HepG2 (cell line): ENCODE measurements around the gene NARF. TPM values are rescaled to one million over a fixed set of nuclear protein-coding genes. Genes with fewer than 3 reads are reported as not detected.

ENCODE experiments used
- EED ChIP-seq: sonication (generic); formaldehyde crosslinking; IDR thresholded peaks from 2 replicates; pipeline ENCODE4 v1.5.0; 2020; ENCODE audit warnings: mild to moderate bottlenecking, missing genetic modification reagents
- EHMT2 ChIP-seq: fragments of 200-600 bp; sonication (generic); IDR thresholded peaks from 2 replicates; pipeline ENCODE4 v1.7.0; 2017; ENCODE audit warnings: antibody characterized with exemption, low read depth, low read length, borderline replicate concordance
- GMEB1 ChIP-seq: sonication (generic); formaldehyde crosslinking; IDR thresholded peaks from 2 replicates; pipeline ENCODE4 v1.5.1; 2020; ENCODE audit warnings: missing genetic modification reagents, mild to moderate bottlenecking, borderline replicate concordance
- GPN1 ChIP-seq: sonication (generic); formaldehyde crosslinking; IDR thresholded peaks from 2 replicates; pipeline ENCODE4 v1.5.1; 2020; ENCODE audit warnings: missing genetic modification reagents, borderline replicate concordance
- HDAC2 ChIP-seq: sonication (generic); formaldehyde crosslinking; IDR thresholded peaks from 2 replicates; pipeline ENCODE4 v1.4.0; 2020; ENCODE audit warnings: missing genetic modification reagents
- NR2F2 ChIP-seq: IDR thresholded peaks from 2 replicates; pipeline ENCODE4 v1.6.1; 2012; ENCODE audit warnings: low read depth, inconsistent platforms, borderline replicate concordance
- POLR2AphosphoS2 ChIP-seq: IDR thresholded peaks from 2 replicates; pipeline ENCODE4 v1.6.1; 2011; ENCODE audit warnings: low read depth, low read length, improper control_type of control experiment
- RBM39 ChIP-seq: fragments of 200-400 bp; formaldehyde crosslinking; IDR thresholded peaks from one replicate; pipeline ENCODE4 v1.6.1; 2018; ENCODE audit warnings: antibody characterized with exemption, mild to moderate bottlenecking, low read depth, low read length; ENCODE audit not compliant: poor library complexity, severe bottlenecking
- RFX5 ChIP-seq: IDR thresholded peaks from 2 replicates; pipeline ENCODE4 v1.6.1; 2011; ENCODE audit warnings: low read depth, low read length, improper control_type of control experiment
- TARDBP ChIP-seq: sonication (generic); formaldehyde crosslinking; IDR thresholded peaks from 2 replicates; pipeline ENCODE4 v1.8.0; 2022; ENCODE audit warnings: mild to moderate bottlenecking, missing genetic modification reagents
- ZBTB21 ChIP-seq: sonication (generic); formaldehyde crosslinking; IDR thresholded peaks from 2 replicates; pipeline ENCODE4 v1.4.0; 2020; ENCODE audit warnings: missing genetic modification reagents
- ZHX1 ChIP-seq: sonication (generic); formaldehyde crosslinking; IDR thresholded peaks from 2 replicates; pipeline ENCODE4 v1.8.1; 2022; ENCODE audit warnings: low read depth, mild to moderate bottlenecking, missing genetic modification reagents
- ZNF281 ChIP-seq: sonication (generic); formaldehyde crosslinking; IDR thresholded peaks from 2 replicates; pipeline ENCODE4 v1.4.0; 2020; ENCODE audit warnings: missing genetic modification reagents, borderline replicate concordance
- ZNF510 ChIP-seq: sonication (generic); formaldehyde crosslinking; IDR thresholded peaks from 2 replicates; pipeline ENCODE4 v1.4.0; 2020; ENCODE audit warnings: low read depth, mild to moderate bottlenecking, missing genetic modification reagents
- ZNF530 ChIP-seq: sonication (generic); formaldehyde crosslinking; IDR thresholded peaks from 2 replicates; pipeline ENCODE4 v1.5.0; 2020; ENCODE audit warnings: low read depth, mild to moderate bottlenecking, missing genetic modification reagents
- ZNF883 ChIP-seq: sonication (generic); formaldehyde crosslinking; IDR thresholded peaks from 2 replicates; pipeline ENCODE4 v1.5.1; 2020; ENCODE audit warnings: mild to moderate bottlenecking, missing genetic modification reagents; ENCODE audit errors: not compliant biosample characterization
- polyA plus RNA-seq, 8 experiments: library from polyadenylated mRNA; depleted of rRNA in 3 of 8; stranded (reverse) in 7 of 8; unstranded in 1 of 8; fragments of >200 nt; fragmentation: Illumina TruSeq in 4 of 8; extraction: Trizol in 4 of 8; gene quantifications; 2 replicates each; pipeline versions ENCODE4 v1.2.1 to v1.2.3, GENCODE V29; 2011 to 2016; ENCODE audit warnings: low read depth in 4 of 8, missing spikeins in 1 of 8, mixed read lengths in 1 of 8; ENCODE audit not compliant: insufficient read depth in 1 of 8
- total RNA-seq, 5 experiments: library from RNA; depleted of rRNA; stranded (reverse); fragments of >200 nt; fragmentation: Illumina TruSeq; extraction: Trizol; gene quantifications; 2 replicates each; pipeline ENCODE4 v1.2.3, GENCODE V29; 2016; ENCODE audit warnings: low read depth in 1 of 5
- TF ChIP-seq, protein P1 (sequence below): sonication (generic); formaldehyde crosslinking; IDR thresholded peaks from 2 replicates; pipeline ENCODE4 v1.4.0; 2020; ENCODE audit warnings: low read depth, mild to moderate bottlenecking, missing genetic modification reagents

Gene NARF
- total and polyA plus RNA-seq, 2 of the 13 experiments (the other 11 are each of a cell fraction or from before 2014, with no cell fraction given): 61.1 to 144 TPM

DNA sequence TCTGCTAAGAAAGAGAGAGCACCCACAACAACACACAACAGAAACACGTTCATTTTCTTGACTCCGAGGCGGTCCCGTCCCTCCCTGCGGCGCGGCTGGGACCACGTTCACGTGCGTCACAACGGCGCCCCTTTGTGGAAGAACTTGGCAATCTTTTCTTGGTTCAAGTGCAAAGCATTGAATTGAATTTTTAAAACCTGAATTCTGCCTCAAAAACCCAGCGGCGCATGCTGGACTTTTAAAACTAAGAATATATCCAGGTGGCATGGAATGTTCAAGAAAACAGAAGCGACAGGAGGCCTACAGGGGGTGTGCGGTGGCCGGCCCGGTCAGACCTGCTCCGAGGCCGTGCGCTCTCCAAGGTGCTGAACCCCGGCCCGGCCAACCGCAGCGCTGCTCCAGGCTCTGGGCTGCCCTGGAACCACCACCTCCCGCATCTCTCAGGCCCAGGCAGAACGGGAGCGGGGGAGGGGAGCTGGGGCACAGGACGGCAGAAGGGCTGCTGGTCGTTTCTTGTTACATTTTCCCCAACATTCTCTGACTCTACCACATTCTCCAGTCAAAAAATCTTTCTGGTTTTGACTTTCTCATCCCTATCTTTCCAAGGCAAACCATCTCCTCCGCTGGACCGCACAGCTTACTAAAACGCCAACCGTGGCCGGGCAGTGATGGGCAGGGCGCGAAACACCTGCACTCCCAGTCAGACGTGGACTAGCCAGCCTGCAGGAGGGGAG, 43.8 kb upstream of the NARF start (continued):
- 0 out of 2 replicates have a peak, but pooled peaks have one; percentile 22 for TF ChIP-seq RFX5
- no peak; the same call in 1 of the 2 replicates for TF ChIP-seq ZBTB21 (CRISPR knock-in tag)
- TF ChIP-seq ZNF281 (CRISPR knock-in tag): peak; percentile 81
- TF ChIP-seq, protein P1, sequence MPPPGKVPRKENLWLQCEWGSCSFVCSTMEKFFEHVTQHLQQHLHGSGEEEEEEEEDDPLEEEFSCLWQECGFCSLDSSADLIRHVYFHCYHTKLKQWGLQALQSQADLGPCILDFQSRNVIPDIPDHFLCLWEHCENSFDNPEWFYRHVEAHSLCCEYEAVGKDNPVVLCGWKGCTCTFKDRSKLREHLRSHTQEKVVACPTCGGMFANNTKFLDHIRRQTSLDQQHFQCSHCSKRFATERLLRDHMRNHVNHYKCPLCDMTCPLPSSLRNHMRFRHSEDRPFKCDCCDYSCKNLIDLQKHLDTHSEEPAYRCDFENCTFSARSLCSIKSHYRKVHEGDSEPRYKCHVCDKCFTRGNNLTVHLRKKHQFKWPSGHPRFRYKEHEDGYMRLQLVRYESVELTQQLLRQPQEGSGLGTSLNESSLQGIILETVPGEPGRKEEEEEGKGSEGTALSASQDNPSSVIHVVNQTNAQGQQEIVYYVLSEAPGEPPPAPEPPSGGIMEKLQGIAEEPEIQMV (CRISPR knock-in tag): peak; percentile 34; the same call in 1 of the 2 replicates
- peak; percentile 76 for TF ChIP-seq ZNF883
- TF ChIP-seq ZNF530 (CRISPR knock-in tag): peak; percentile 95; the same call in 1 of the 2 replicates
- TF ChIP-seq ZNF510 (CRISPR knock-in tag): peak; percentile 93
- TF ChIP-seq GMEB1 (CRISPR knock-in tag): no peak
- TF ChIP-seq ZHX1: peak; percentile 72; the same call in 1 of the 2 replicates
- peak; percentile 99; the same call in 1 of the 2 replicates for TF ChIP-seq EHMT2
- TF ChIP-seq TARDBP: 0 out of 2 replicates have a peak, but pooled peaks have one; percentile 66
- TF ChIP-seq GPN1: peak; percentile 93
- TF ChIP-seq RBM39: no peak
- no peak for TF ChIP-seq EED
- no peak for TF ChIP-seq POLR2AphosphoS2
- no peak for TF ChIP-seq NR2F2
- peak; percentile 55; the same call in 1 of the 2 replicates for TF ChIP-seq HDAC2 (CRISPR knock-in tag)
